ENCODE data around the gene SFXN4.
"Not testable (repeated sequence)": the region's sequence is repeated elsewhere in the genome, so short reads cannot be mapped to it uniquely, and the experiment has no call there.

SFXN4 gene

DNA sequence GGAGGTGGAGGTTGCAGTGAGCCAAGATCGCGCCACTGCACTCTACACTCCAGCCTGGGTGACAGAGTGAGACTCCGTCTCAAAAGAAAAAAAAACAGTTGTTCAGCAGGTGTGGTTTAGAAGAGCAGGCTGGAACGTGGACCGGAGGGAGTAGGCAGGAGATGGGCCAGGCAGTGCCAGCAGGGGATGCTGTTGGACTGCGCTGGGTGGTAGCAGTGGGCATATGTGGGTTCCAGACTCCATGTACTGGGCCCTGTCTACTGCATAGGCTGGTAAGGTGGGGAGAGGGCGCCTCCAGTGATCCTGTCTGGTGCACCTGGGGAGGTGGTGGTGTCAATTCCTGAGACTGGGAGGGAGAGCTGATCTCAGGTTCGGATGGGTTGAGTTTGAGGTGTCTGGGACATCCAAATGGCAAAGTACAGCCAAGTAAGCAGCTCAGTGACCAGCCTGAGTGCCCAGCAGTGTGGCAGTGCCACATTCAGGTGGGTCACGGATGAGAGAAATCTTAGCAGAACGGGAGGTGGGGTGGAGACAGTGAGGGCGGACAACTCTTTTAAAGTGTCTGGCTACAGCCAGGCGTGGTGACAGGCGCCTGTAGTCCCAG lies 25.9 kb downstream of the SFXN4 start:
- peak; percentile 83 for DNase-seq (ENCODE audit: low spot score)

DNA sequence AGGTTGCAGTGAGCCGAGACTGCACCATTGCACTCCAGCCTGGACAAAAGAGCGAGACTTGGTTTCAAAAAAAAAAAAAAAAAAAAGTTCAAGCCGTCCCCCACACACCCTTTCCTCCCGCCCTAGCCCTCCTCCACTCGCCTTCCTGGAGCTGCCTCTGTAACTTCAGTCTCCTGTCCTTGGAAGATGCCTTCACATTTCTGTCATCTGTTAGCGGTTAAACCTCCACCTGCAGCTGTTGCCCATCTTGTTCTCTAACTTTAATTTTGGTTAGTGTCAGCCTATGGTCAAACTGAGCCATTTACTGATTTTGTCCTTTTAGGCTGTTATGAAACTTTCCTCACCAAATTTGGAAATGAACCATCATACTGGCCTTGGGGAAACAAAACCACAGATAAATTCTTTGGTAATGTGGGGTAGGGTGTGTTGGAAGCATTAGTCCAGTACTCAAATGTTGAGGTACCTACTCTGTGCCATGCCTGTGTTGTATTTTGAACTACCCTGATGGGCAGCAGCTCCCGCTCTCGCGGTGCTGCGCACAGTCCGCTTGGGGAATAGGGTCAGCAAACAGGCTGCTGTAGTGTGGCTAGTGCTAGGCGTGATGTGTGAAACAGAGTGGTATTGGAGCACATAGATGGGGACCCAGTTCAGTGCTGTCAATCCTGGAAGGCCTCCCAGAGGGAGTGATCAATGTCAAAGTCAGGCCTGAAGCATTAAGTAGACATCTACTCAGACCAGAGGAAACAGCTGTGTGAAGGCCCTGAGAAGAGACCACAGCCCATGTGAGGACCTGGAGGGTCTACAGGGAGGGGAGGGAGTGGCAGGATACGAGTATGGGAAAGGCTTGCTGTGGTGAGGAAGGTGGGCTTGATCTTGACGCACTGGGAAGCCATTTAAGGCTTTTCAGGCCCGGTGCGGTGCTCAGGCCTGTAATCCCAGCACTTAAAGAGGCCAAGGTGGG lies 26.9 kb downstream of the SFXN4 start:
- no peak for DNase-seq (ENCODE audit: low spot score)

- not testable (repeated sequence) for DNase-seq (ENCODE audit: low spot score)
Measured at GRCh38 chr10:119137878-119138277, 27.6 kb downstream of the SFXN4 start.

DNA sequence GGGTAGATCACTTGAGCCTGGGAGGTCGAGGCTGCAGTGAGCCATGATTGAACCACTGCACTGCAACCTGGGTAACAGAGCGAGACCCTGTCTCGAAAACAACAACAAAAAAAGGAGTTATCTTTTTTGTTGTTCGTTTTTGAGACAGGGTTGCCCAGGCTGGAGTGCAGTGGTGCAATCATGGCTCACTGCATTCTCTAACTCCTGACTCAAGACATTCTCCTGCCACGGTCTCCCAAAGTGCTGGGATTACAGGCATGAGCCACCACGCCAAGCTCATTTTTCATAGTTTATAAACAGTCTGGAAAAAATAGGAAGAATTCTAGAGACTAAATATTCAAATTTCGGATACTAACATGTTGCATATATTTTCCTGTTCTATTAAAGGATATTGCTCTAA lies 29.4 kb downstream of the SFXN4 start:
- no peak for DNase-seq (ENCODE audit: low spot score)

- no peak for DNase-seq (ENCODE audit: low spot score)
Measured at GRCh38 chr10:119135513-119135881, 30.0 kb downstream of the SFXN4 start.

DNA sequence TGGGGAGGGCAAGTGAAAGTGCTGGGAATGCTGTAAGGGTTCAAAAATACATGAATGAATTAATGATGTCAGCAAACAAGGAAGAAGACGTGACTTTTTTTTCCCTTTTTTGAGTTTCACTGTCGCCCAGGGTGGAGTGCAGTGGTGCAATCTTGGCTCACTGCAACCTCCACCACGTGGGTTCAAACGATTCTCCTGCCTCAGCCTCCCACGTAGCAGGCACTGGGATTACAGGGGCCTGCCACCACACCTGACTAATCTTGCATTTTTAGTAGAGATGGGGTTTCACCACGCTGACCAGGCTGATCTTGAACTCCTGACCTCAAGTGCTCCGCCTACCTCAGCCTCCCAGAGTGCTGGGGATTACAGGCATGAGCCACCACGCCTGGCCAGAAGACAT lies 31.6 kb downstream of the SFXN4 start:
- no peak for DNase-seq (ENCODE audit: low spot score)

- DNase-seq (ENCODE audit: low spot score) = no peak
Measured at GRCh38 chr10:119132521-119133345, 32.8 kb downstream of the SFXN4 start.

DNA sequence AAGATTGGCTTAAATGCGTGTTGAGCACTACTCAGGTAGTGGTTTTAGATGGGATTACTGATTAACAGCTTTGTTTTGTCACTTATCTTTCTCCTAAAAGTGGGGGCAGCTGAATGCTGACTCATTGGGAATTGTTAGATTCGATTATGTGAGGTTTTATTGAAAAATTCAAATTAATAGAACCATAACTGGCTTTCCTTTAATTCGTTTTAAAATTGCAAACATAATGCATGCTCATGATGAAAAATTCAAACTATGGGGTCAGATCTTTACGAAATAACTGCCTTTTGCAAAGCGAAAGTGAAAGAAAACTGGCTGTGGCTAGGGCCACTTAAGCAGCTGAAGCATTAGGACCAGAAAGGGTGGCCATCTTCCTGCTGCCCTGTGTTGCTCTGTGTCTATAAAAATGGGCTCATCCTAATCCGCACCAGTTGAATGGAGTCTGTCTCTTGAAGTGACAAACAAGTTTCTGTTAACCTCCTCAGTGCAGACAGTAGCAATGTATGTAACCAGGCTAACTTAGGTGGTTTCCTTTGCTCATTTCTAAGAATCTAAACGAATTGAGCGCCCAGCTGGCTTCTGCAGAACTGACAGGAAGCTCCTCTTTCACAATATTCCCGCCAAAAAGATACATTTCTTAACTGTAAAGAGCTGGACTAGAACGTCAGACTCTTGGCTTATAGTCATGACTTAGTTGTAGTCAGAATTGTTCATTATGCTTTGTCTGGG lies 33.8 kb downstream of the SFXN4 start:
- no peak for DNase-seq (ENCODE audit: low spot score)

- DNase-seq (ENCODE audit: low spot score) = no peak
Measured at GRCh38 chr10:119129721-119130120, 35.8 kb downstream of the SFXN4 start.

DNA sequence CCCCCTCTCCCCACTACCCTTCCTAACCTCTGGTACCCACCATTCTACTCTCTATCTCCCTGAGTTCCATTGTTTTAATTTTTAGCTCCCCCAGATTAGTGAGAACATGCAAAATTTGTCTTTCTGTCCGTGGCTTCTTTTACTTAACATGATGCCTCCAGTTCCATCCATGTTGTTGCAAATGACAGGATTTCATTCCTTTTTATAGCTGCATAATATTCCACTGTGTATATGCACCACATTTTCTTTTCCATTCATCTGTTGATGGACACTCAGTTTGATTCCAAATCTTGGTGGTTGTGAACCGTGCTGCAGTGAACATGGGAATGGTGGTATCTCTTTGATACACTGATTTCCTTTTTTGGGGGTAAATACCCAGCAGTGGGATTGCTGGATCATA lies 39.6 kb downstream of the SFXN4 start:
- no peak for DNase-seq (ENCODE audit: low spot score)

DNA sequence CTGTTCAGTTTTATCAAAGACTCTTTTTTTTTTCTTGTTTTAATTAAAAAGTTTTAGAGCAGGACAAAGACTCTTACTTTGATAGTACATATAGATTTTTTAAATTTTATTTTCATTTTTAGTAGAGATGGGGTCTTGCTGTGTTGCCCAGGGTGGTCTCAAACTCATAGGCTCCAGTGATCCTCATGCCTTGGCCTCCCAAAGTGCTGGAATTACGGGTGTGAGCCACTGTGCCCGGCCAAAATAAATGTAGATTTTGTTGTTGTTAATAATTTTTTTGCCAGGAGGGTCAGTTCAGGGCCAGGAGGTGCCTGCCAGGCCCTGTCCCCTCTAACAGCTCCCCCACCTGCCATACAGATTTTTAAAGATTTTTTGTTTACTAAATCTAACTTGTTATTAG lies 44.6 kb downstream of the SFXN4 start:
- DNase-seq (ENCODE audit: low spot score) = no peak

DNA sequence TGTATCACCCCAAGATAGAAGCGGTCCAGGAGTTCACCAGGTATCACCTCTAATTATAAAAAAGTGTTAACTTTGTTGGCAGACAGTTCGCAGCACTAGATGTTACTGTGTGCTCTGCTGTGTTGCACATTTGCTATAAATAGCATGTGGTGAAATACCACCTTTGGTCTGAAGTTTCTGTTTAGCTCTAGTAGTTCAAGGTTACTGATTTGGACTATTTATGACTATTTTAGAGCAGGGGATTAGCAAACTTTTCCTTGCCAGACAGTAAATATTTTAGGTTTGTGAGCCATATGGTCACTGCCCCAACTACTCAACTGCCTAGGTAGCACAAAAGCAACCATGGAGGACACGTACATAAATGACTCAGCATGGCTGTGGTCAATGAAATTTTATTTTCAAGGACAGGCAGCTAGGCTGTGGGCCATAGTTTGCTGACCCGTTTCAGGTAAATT lies 45.1 kb downstream of the SFXN4 start:
- DNase-seq (ENCODE audit: low spot score) = peak; percentile 31

- DNase-seq (ENCODE audit: low spot score) = no peak
Measured at GRCh38 chr10:119119400-119119799, 46.1 kb downstream of the SFXN4 start.

GRCh38 chr10:119118231-119118630 lies 47.3 kb downstream of the SFXN4 start:
- no peak for DNase-seq (ENCODE audit: low spot score)

- no peak for DNase-seq (ENCODE audit: low spot score)
Measured at GRCh38 chr10:119116326-119116951, 49.1 kb downstream of the SFXN4 start.

- no peak for DNase-seq (ENCODE audit: low spot score)
Measured at GRCh38 chr10:119115926-119116325, 49.6 kb downstream of the SFXN4 start.

DNA sequence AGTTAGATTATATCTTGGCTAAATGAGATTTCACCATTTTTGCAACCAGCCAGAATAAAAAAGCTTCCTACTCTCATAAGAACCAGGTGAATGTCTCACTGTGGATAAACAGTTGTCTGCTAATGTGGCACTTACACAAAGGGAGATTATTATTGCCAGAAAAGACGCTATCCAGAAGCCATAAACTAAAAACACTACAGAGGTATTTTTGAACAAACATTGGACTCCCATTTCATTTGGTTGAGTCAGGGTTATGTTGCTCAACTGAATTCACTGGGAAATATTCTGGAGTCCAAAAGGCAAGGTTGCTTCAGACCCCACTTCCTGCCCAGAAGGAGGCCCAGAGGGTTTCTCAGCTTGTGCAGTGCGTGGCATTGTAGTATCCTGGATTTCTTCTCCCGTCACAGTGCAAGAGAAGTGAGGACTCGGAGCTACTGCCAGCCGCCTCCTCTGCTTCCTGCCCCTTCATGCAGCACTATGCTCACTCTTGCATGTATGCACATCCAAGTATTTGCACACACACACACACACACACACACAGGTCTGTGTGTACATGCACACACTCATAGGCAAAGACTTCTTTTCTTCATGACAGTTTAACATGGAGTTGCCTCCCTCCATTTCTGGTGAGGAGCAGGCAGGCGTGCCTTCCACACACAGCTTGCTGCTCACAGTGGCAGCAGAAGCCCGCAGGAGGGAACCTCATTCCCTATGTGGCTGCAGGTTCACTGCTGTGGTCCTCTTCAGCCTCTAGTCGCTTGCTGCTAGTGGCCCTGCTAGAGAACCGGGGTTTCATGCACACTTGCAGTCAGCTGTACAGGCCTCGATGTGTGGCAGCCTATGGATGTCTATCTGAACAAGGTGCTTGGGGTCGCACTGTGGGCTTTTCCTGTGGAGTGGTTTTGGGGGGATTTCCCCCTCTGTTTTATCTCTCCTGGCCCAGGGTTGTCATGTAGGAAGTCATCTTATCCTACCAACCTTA lies 51.5 kb downstream of the SFXN4 start:
- no peak for DNase-seq (ENCODE audit: low spot score)

DNA sequence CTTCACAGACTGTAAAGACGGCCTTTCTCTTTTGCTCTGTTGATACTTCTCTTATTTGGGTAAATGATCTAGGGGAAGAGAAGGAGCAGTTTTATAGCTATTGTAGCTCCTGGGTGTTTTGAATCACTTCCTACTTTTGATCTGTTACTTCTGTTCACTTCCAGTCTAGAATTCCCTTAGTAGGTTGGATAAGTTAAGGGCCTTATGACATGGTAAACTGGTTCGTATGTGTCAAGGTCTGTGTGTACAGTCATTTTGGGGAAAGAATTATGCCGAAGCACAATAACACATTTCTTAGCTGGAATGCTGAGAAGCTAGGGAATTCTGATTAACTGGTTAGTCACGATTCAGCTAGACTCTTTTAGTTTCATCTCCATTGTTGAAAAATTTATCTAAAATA lies 53.5 kb downstream of the SFXN4 start:
- no peak for DNase-seq (ENCODE audit: low spot score)

DNA sequence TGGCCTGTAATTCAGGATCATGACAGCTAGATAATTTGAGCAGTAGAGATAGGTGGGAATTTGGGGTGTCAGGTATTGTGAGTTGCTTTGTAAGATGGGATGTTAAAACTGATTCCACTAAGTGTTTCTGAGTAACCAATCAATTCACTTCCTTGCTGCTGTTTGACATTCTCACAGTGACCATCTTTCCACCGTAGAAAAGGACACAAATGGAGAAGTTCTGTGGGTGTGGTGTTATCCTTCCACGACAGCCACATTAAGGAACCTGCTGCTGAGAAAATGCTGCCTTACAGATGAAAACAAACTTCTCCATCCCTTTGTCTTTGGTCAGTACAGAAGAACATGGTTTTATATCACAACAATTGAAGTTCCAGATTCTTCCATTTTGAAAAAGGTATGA lies 57.7 kb downstream of the SFXN4 start:
- DNase-seq (ENCODE audit: low spot score) = not testable (repeated sequence)

DNA sequence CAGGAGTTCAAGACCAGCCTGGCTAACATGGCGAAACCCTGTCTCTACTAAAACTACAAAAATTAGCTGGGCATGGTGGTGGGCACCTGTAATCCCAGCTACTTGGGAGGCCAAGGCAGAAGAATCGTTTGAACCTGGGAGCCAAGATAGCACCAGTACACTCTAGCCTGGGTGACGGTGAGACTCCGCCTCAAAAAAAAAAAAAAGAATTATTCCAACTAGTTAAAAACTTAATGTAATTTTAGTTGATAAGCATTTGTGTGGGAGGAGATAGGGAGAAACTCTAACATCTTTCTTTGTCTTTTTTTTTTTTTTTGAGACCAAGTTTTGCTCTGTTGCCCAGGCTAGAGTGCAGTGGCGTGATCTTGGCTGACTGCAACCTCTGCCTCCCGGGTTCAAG lies 58.4 kb downstream of the SFXN4 start:
- DNase-seq (ENCODE audit: low spot score) = not testable (repeated sequence)

All from germinal center (tissue), 1 donor.